ENCODE results near the gene ZNF19. TPM values are rescaled to one million over a fixed set of nuclear protein-coding genes. Genes with fewer than 3 reads are reported as not detected.

ZNF19 gene
- total RNA-seq, 1 experiment from 2014 or later: 11.1 TPM

- CTCF ChIA-PET: interaction anchor here (1.4 to 2.0 kb wide), 2 partner anchors 14 to 103 kb away, joined by 3 to 8 read pairs; no protein-coding TSS in a partner anchor
- intact Hi-C loops (cut with micrococcal nuclease; ENCODE audit: unreplicated experiment): loop anchor here (5.0 kb wide), 1 partner anchor 56 kb away; no protein-coding TSS in a partner anchor
- Mint-ChIP-seq H3K27me3 (ENCODE audit: unreplicated experiment) (peaks cover 71% of the 10 kb centered on the region), H3K4me3 (ENCODE audit: low read depth, unreplicated experiment) (peak overlapping the region; percentile 72), H3K27ac (ENCODE audit: unreplicated experiment) (peak overlapping the region; percentile 95), H3K4me1 (ENCODE audit: low read depth, unreplicated experiment) (peaks cover 14% of the 10 kb centered on the region), H3K36me3 (ENCODE audit: insufficient read depth, unreplicated experiment) (peaks cover 12% of the 10 kb centered on the region), H3K9me3 (ENCODE audit: low read depth, unreplicated experiment) (no peaks in the 10 kb centered on the region)
- BruUV-seq (replicated peaks): no TSS peak
- DNase-seq: peak; percentile 78
- TF ChIP-seq CTCF (IDR thresholded peaks at IDR 0.05; ENCODE audit: unreplicated experiment): no peak
Observed at GRCh38 chr16:71426069-71426879, 62.9 kb downstream of the ZNF19 start.

GRCh38 chr16:71425746-71426068 is 63.4 kb downstream of the ZNF19 start:
- peaks cover 14% of the 10 kb centered on the region for H3K4me1 Mint-ChIP-seq (ENCODE audit: low read depth, unreplicated experiment)
- H3K9me3 Mint-ChIP-seq (ENCODE audit: low read depth, unreplicated experiment): no peaks in the 10 kb centered on the region
- H3K36me3 Mint-ChIP-seq (ENCODE audit: insufficient read depth, unreplicated experiment): peaks cover 12% of the 10 kb centered on the region
- H3K4me3 Mint-ChIP-seq (ENCODE audit: low read depth, unreplicated experiment): peak overlapping the region; percentile 72
- peaks cover 71% of the 10 kb centered on the region for H3K27me3 Mint-ChIP-seq (ENCODE audit: unreplicated experiment)
- no TSS peak for BruUV-seq (replicated peaks)
- H3K27ac Mint-ChIP-seq (ENCODE audit: unreplicated experiment): no peak overlapping the region
- no peak for TF ChIP-seq CTCF (IDR thresholded peaks at IDR 0.05; ENCODE audit: unreplicated experiment)
- intact Hi-C loops (cut with micrococcal nuclease; ENCODE audit: unreplicated experiment): loop anchor here (5.0 kb wide), 1 partner anchor 57 kb away; no protein-coding TSS in a partner anchor
- no peak for DNase-seq
- CTCF ChIA-PET: interaction anchor here (2.0 kb wide), 1 partner anchor 13 kb away, joined by 8 read pairs; no protein-coding TSS in a partner anchor

- H3K27me3 Mint-ChIP-seq (ENCODE audit: unreplicated experiment): peaks cover 73% of the 10 kb centered on the region
- H3K4me1 Mint-ChIP-seq (ENCODE audit: low read depth, unreplicated experiment): peaks cover 14% of the 10 kb centered on the region
- H3K27ac Mint-ChIP-seq (ENCODE audit: unreplicated experiment): no peak overlapping the region
- peaks cover 12% of the 10 kb centered on the region for H3K36me3 Mint-ChIP-seq (ENCODE audit: insufficient read depth, unreplicated experiment)
- DNase-seq: no peak
- no peak for TF ChIP-seq CTCF (IDR thresholded peaks at IDR 0.05; ENCODE audit: unreplicated experiment)
- CTCF ChIA-PET: interaction anchor here (0.6 kb wide), 1 partner anchor 43 kb away, joined by 3 read pairs; no protein-coding TSS in a partner anchor
- no TSS peak for BruUV-seq (replicated peaks)
- H3K4me3 Mint-ChIP-seq (ENCODE audit: low read depth, unreplicated experiment): no peak overlapping the region
- intact Hi-C loops (cut with micrococcal nuclease; ENCODE audit: unreplicated experiment): loop anchor here (5.0 kb wide), 1 partner anchor 58 kb away; no protein-coding TSS in a partner anchor
- no peaks in the 10 kb centered on the region for H3K9me3 Mint-ChIP-seq (ENCODE audit: low read depth, unreplicated experiment)
Observed at GRCh38 chr16:71424626-71425025, 64.5 kb downstream of the ZNF19 start.

GRCh38 chr16:71423865-71424264 is 65.3 kb downstream of the ZNF19 start:
- no TSS peak for BruUV-seq (replicated peaks)
- no peak for TF ChIP-seq CTCF (IDR thresholded peaks at IDR 0.05; ENCODE audit: unreplicated experiment)
- peaks cover 73% of the 10 kb centered on the region for H3K27me3 Mint-ChIP-seq (ENCODE audit: unreplicated experiment)
- H3K4me3 Mint-ChIP-seq (ENCODE audit: low read depth, unreplicated experiment): no peak overlapping the region
- peaks cover 12% of the 10 kb centered on the region for H3K36me3 Mint-ChIP-seq (ENCODE audit: insufficient read depth, unreplicated experiment)
- intact Hi-C loops (cut with micrococcal nuclease; ENCODE audit: unreplicated experiment): no loop called here
- H3K4me1 Mint-ChIP-seq (ENCODE audit: low read depth, unreplicated experiment): peaks cover 14% of the 10 kb centered on the region
- no peaks in the 10 kb centered on the region for H3K9me3 Mint-ChIP-seq (ENCODE audit: low read depth, unreplicated experiment)
- DNase-seq: no peak
- H3K27ac Mint-ChIP-seq (ENCODE audit: unreplicated experiment): no peak overlapping the region
- CTCF ChIA-PET: no interaction called here

Other genes with a start within 250 kb of the ZNF19 start
- gene CMTR2, start 199.9 kb downstream of the ZNF19 start, total RNA-seq (2022): 44.4 and 45.0 TPM in 2 replicates
- gene CALB2, start 130.6 kb downstream of the ZNF19 start, total RNA-seq (2022): 16.6 and 35.1 TPM in 2 replicates
- gene TLE7, start 47.3 kb downstream of the ZNF19 start, total RNA-seq (2022): not detected in 2 replicates
- gene ZNF23, start 27.1 kb downstream of the ZNF19 start, total RNA-seq (2022): 13.3 and 13.9 TPM in 2 replicates
- gene CHST4, start 37.1 kb upstream of the ZNF19 start, total RNA-seq (2022): 72.9 and 105 TPM in 2 replicates
- 0.10 TPM in 1 of 2 replicates, not detected in the other for gene TAT, start 87.8 kb upstream of the ZNF19 start, total RNA-seq (2022)
- 38.4 and 40.1 TPM in 2 replicates for gene MARVELD3, start 136.9 kb upstream of the ZNF19 start, total RNA-seq (2022)
- 10.0 and 11.2 TPM in 2 replicates for gene PHLPP2, start 235.4 kb upstream of the ZNF19 start, total RNA-seq (2022)

Measured in Calu3 (cell line).